Fibroblast of peridontal ligament (primary cell): ENCODE measurements around the gene SEC23B.
A peak's percentile ranks its signal among the peaks of the same experiment; 100 is the strongest.

Source experiments
- DNase-seq: peaks from one replicate; pipeline ENCODE4 v3.0.0-alpha.2; 2010; ENCODE audit errors: extremely low read depth

Gene SEC23B

DNA sequence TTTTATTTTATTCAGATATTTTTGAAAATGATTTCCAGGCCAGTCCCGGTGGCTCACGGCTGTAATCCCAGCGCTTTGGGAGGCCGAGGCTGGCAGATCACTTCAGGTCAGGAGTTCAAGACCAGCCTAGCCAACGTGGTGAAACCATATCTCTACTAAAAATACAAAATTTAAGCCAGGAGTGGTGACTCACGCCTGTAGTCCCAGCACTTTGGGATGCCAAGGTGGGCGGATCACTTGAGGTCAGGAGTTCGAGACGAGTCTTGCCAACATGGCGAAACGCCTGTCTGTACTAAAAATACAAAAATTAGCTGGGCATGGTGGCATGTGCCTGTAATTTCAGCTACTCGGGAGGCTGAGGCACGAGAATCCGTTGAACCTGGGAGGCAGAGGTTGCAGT is 19.0 kb downstream of the SEC23B start:
- DNase-seq = peak; percentile 27

- no peak for DNase-seq
These were observed 19.6 kb downstream of the SEC23B start for GRCh38 chr20:18527339-18527738.

- DNase-seq = peak; percentile 46
These were observed 20.1 kb downstream of the SEC23B start for GRCh38 chr20:18527836-18528235.

GRCh38 chr20:18529041-18529440 is 21.3 kb downstream of the SEC23B start:
- DNase-seq = no peak

GRCh38 chr20:18532626-18533025 is 24.9 kb downstream of the SEC23B start:
- DNase-seq = no peak

DNA sequence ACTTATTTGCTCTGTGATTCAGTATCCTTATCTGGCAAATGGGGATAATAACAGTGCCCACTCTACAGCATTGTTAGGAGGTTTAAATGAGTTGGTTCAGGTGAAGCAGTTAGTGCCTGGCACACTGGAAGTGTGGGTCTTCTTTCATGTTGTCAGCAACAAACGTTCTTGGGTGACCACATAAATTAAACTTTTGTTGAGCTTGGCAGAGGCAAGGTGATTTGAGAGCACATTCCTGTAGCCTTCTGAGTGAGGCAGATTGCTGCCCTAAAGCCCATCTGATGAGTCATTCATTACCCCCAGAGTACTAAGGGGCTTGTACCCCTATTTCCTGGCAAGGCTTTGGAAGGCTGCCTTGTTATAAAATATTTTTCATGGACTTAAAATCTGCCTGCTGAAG is 25.8 kb downstream of the SEC23B start:
- no peak for DNase-seq

DNA sequence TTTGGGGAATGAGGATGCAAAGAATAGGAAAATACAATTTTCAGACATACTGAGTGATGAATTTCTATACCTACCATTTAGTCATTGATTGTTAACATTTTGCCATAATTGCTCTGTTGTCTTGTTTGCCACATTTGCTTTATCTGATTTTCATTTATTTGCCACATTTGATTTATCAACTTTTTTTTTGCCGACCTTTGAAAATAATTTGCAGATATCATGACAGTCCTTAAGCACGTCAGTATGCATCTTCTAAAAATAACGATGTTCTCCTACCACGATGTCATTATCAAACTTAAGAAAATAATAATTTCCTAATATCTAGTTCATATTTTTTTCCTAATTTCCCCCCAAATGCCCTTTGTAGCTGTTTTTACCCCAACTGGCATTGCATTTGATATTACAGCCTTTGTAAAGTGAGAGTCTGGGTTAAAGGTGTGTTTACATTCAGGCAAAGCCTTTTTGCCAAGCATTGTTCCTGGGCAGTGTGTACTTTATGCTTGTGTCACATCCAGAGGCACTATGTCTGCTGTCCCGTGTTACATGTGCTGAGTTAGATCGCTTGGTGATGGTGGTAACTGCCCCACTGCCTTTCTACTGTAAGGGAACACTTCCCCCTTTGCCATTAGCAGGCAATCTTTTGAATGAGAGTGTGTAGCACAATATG is 26.4 kb downstream of the SEC23B start:
- no peak for DNase-seq

DNA sequence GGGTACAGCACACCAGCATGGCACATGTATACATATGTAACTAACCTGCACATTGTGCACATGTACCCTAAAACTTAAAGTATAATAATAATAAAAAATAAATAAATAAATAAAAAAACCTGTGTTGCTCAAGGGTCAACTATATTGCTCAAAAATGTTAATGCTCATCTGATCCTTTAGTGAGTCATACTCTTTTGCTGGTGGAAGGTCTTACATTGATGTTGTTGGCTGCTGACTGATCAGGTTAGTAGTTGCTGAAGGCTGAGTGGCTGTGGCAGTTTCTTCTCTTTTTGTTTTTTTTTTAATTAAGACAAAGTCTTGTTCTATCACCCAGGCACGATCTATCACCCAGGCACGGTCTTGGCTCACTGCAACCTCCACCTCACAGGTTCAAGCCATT is 29.9 kb downstream of the SEC23B start:
- no peak for DNase-seq

GRCh38 chr20:18541741-18542140 is 34.0 kb downstream of the SEC23B start:
- DNase-seq = no peak

DNA sequence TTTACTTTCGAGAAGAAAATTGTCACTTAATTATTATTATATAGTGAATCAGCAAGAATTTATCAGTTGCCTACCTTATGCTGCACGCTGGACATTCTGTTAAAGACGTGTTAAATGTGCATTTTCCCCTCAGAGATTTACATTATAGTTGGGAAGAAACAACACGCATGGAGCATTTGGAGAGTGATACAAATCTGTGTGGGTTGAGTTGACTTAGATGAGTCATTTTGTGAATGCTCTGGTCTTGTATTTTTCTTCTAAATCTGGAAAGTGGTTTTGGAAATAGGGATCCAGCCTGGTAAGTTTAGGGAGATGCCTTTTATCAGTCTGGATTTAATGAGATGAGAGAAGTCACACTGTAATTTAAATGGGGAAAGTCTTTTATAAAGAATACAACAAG is 35.5 kb downstream of the SEC23B start:
- DNase-seq = no peak

DNA sequence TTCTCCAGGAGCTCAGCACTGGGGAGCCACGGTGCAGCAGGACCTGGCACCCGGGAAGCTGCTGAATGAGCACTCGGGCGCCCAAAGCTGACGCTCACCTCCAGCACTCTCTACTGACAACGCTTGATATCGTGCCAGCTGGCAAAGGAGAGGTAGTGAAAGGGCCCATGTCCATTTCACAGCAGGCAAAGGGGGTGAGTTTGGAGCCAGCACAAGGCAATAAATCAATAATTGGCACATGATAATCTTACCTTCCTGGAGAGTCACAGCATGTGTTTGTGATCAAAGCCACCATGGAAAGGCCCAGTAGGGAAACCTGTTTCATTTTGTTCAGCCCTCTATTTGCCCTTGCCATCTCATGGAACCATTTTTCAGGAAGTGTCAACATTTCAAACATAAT is 36.2 kb downstream of the SEC23B start:
- no peak for DNase-seq

DNA sequence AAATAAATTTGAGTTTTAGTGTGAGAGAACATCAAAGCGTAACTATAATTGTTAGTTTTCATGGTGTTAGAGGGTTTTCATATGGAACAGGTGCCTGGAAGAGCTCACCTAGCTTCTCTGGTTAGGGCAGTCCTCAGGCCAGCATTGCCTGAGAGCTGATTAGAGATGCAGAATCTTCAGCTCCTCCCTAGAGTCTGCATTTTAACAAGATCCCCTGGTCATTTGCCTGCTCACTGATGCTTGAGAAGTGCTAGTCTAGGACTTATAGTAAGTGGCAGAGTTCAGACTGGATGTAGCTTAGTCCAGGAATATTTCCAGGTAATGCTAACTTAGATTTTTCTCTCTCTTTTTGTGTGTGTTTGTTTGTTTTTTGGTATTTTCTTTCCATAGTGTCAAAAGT is 37.8 kb downstream of the SEC23B start:
- no peak for DNase-seq

- no peak for DNase-seq
These were observed 40.7 kb downstream of the SEC23B start for GRCh38 chr20:18548465-18548864.

DNA sequence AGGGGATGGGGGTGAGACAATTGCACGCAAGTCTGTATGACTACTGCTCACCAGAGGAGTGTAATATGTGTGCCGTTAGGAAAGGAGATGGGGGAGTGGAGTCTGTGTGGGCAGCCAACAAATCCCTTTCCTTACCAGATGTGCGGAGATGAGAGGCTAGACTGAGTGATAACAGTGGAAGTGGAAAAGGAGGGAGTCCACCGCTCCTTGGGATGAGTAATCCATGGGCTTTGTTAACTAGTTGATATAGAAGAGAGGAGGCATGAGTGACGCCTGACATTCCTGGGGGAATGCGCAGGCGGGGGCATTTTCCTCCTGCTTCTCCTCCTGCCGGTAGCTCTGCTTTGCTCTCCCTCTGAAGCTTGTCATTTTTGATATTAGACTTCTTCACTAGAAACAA is 46.0 kb downstream of the SEC23B start:
- no peak for DNase-seq

GRCh38 chr20:18566892-18567738 is 59.4 kb downstream of the SEC23B start, which contains the start of gene SMIM26:
Gene SMIM26, plus strand, starts transcription at chr20:18567432. Its CDS starts 47 bp downstream, at chr20:18567479.
- DNase-seq = peak; percentile 83

DNA sequence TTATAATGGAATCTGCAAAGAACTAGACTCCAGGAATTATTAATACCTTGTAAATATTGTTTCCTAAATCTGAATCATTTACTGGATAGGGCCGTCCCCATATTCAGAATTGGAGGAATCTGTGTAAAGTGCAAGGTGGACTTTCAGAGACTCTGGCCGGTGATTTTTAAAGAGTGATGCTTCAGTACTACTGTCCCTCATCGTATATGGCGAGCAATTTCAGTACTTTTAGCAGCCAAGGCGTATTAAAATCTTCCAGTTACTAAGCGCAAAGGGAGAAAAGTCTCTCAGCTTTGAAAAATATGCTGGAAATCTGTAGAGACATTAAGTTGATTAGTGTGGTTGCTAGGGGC is 60.0 kb downstream of the SEC23B start:
- DNase-seq = no peak

DNA sequence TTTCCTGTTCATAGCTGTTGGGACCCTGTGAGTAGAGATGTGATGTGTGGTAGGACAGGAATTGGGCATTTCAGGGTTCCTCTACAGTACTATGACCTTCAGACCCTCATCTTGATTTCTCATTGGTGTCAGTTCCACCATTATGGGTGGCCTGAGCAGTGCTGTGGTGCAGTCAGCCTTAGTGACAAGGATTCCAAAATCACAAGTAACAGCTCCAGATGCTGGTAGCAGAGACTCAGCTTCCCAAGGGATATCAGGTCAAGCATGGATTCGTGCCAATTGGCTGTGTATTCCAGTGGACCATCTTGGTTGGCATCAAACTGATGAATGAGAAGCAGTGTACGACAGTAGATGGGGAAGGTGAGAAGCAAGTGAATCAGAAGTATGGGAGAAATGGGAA is 63.3 kb downstream of the SEC23B start:
- DNase-seq = no peak

DNA sequence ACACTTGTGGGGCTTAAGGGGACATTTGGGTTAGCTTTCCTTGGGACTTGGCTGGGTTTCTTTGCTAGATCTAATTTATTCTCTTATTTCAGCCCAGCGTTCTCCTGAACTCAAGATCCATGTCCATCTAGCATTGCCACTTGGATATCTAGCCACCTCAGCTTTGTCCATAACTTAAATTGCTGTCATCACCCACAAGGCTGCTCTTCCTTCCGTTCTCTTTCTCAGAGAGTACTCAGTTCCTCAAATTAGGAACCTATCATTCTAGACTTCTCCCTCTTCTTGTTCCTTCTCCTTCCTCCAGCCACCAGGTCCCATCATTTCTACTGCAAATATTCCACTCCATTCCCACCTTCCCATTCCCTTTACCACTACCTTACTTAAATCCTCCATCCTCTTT is 63.8 kb downstream of the SEC23B start:
- DNase-seq = no peak

- no peak for DNase-seq
These were observed 70.2 kb downstream of the SEC23B start for GRCh38 chr20:18577942-18578341.

GRCh38 chr20:18578581-18578980 is 70.8 kb downstream of the SEC23B start:
- DNase-seq = no peak

GRCh38 chr20:18580012-18580411 is 72.3 kb downstream of the SEC23B start:
- no peak for DNase-seq

GRCh38 chr20:18585134-18585533 is 77.4 kb downstream of the SEC23B start:
- DNase-seq = peak; percentile 59
